Peyer's patch (tissue), 4 donors: ENCODE measurements around the gene PCSK5. TPM values are rescaled to one million over a fixed set of nuclear protein-coding genes. Genes with fewer than 3 reads are reported as not detected.
A peak's percentile ranks its signal among the peaks of the same experiment; 100 is the strongest.

Experiments
- DNase-seq, 3 donors: peaks; one replicate each; pipeline ENCODE4 v3.0.0-alpha.2; 2017 to 2019
- H3K27ac ChIP-seq, 4 donors: fragments of 200-600 bp; sonication (generic); one replicate each; pipeline ENCODE4 v1.5.1; 2016 to 2019
- H3K27me3 ChIP-seq, 2 donors: fragments of 200-600 bp; sonication (generic); one replicate each; pipeline ENCODE4 v1.5.1; 2019
- H3K36me3 ChIP-seq, 3 donors: fragments of 200-600 bp; sonication (generic); one replicate each; pipeline ENCODE4 v1.5.1; 2016 to 2019
- H3K4me1 ChIP-seq, 4 donors: fragments of 200-600 bp; sonication (generic); one replicate each; pipeline ENCODE4 v1.5.1; 2016 to 2019
- H3K4me3 ChIP-seq, 4 donors: fragments of 200-600 bp; sonication (generic); 1 replicate in 3 of 4; 2 replicates in 1 of 4; pipeline ENCODE4 v1.5.1; 2016 to 2019; ENCODE audit warnings: mild to moderate bottlenecking in 1 of 4
- H3K9me3 ChIP-seq, 4 donors: fragments of 200-600 bp; sonication (generic); one replicate each; pipeline ENCODE4 v1.5.1; 2016 to 2019; ENCODE audit warnings: mild to moderate bottlenecking in 1 of 4
- CTCF ChIP-seq, 6 experiments: fragments of 450-650 bp in 4 of 6; fragments of 200-600 bp in 2 of 6; sonication (generic) in 1 of 6; IDR thresholded peaks; one replicate each; pipeline ENCODE4 v1.5.1; 2017 to 2019; ENCODE audit warnings: antibody characterized with exemption in 6 of 6, mild to moderate bottlenecking in 3 of 6, moderate library complexity in 1 of 6
- POLR2A ChIP-seq, 2 donors: fragments of 450-650 bp; IDR thresholded peaks; one replicate each; pipeline ENCODE4 v1.5.1; 2017; ENCODE audit warnings: antibody characterized with exemption in 2 of 2, mild to moderate bottlenecking in 2 of 2, moderate library complexity in 2 of 2
- total RNA-seq, 4 donors: library from RNA; depleted of rRNA; stranded (reverse); fragments of >200 nt; gene quantifications; one replicate each; pipeline ENCODE4 v1.1.0, GENCODE V29; 2016

Gene PCSK5
- total RNA-seq, 4 donors from 2014 or later, result 77.6 to 488 (median 411) TPM

- TF ChIP-seq POLR2A (IDR thresholded peaks at IDR 0.05), result no peak
- no peak for TF ChIP-seq CTCF (IDR thresholded peaks at IDR 0.05)
- DNase-seq, result no peak
- H3K27me3 ChIP-seq, result no peaks in the 10 kb centered on the region
- no peaks in the 10 kb centered on the region for H3K9me3 ChIP-seq
- H3K36me3 ChIP-seq, result no peaks in the 10 kb centered on the region
- H3K4me1 ChIP-seq, result peaks cover 0 to 61% (median 2%) of the 10 kb centered on the region in 4 donors
- peak overlapping the region in 1 of 4 donors; percentile 10 for H3K27ac ChIP-seq
- no peak overlapping the region for H3K4me3 ChIP-seq
These were observed 20.9 kb downstream of the PCSK5 start for GRCh38 chr9:75911390-75911789.

- Histone ChIP-seq H3K36me3 (no peaks in the 10 kb centered on the region), H3K9me3 (no peaks in the 10 kb centered on the region), H3K4me1 (peaks cover 0 to 52% (median 2%) of the 10 kb centered on the region in 4 donors), H3K4me3 (no peak overlapping the region), H3K27me3 (no peaks in the 10 kb centered on the region), H3K27ac (peak overlapping the region in 3 of 4 donors; percentile 1 to 33 (median 32))
- no peak for DNase-seq
- no peak for TF ChIP-seq CTCF (IDR thresholded peaks at IDR 0.05)
- TF ChIP-seq POLR2A (IDR thresholded peaks at IDR 0.05), result no peak
These were observed 22.5 kb downstream of the PCSK5 start for GRCh38 chr9:75912951-75913350.

- H3K4me1 ChIP-seq, result peaks cover 0 to 45% (median 2%) of the 10 kb centered on the region in 4 donors
- no peak overlapping the region for H3K4me3 ChIP-seq
- TF ChIP-seq CTCF (IDR thresholded peaks at IDR 0.05) (no peak), POLR2A (IDR thresholded peaks at IDR 0.05) (no peak)
- H3K9me3 ChIP-seq, result no peaks in the 10 kb centered on the region
- H3K27me3 ChIP-seq, result no peaks in the 10 kb centered on the region
- no peaks in the 10 kb centered on the region for H3K36me3 ChIP-seq
- no peak for DNase-seq
- peak overlapping the region in 2 of 4 donors; percentile 18 to 37 for H3K27ac ChIP-seq
These were observed 23.5 kb downstream of the PCSK5 start for GRCh38 chr9:75914002-75914401.

GRCh38 chr9:75914883-75915452 lies 24.5 kb downstream of the PCSK5 start:
- Histone ChIP-seq H3K9me3 (no peaks in the 10 kb centered on the region), H3K4me1 (peaks cover 0 to 35% (median 2%) of the 10 kb centered on the region in 4 donors), H3K27ac (peak overlapping the region in 2 of 4 donors; percentile 18 to 55), H3K4me3 (no peak overlapping the region), H3K36me3 (no peaks in the 10 kb centered on the region), H3K27me3 (no peaks in the 10 kb centered on the region)
- no peak for TF ChIP-seq POLR2A (IDR thresholded peaks at IDR 0.05)
- no peak for TF ChIP-seq CTCF (IDR thresholded peaks at IDR 0.05)
- DNase-seq, result no peak

DNA sequence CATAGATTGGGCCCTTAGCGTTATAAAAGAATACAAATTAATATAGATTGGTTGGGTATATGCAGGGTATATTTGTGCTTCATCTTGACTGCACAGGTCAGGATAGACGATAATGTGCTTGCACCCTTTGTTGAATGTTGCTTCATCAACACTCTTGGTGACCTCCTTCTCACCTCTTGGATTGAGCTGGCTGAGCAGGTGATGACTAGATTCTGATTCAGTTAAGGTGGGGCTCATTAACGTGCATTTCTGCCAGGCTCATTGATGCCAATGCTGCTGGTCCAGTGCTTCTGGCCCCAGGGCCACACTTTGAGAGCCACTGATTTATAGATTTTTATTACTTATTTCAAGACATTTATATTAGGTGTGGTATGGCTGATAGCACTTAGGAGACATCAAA lies 27.7 kb downstream of the PCSK5 start:
- Histone ChIP-seq H3K27ac (no peak overlapping the region), H3K27me3 (no peaks in the 10 kb centered on the region), H3K4me1 (peaks cover 0 to 13% (median 0%) of the 10 kb centered on the region in 4 donors), H3K9me3 (no peaks in the 10 kb centered on the region), H3K36me3 (no peaks in the 10 kb centered on the region), H3K4me3 (no peak overlapping the region)
- peak in 1 of 3 donors; percentile 75 for DNase-seq
- no peak for TF ChIP-seq CTCF (IDR thresholded peaks at IDR 0.05)
- no peak for TF ChIP-seq POLR2A (IDR thresholded peaks at IDR 0.05)
